RWPE2 (cell line): Measurements from ENCODE around the gene CTNNA2.

Source experiments
- ATAC-seq: fragments of 200-7000 bp; cut with Tn5 transposase; 3 replicates; pipeline ENCODE4 v1.9.1; 2021; ENCODE audit warnings: low read depth
- DNase-seq: peaks from one replicate; pipeline ENCODE4 v3.0.0-alpha.2; 2020; ENCODE audit warnings: low spot score
- H3K27ac ChIP-seq: fragments of 450-650 bp; 2 replicates; pipeline ENCODE4 v1.5.1; 2017; ENCODE audit warnings: mild to moderate bottlenecking; ENCODE audit not compliant: poor library complexity, severe bottlenecking
- H3K27me3 ChIP-seq: fragments of 250-450 bp; sonication (Bioruptor Pico); 2 replicates; pipeline ENCODE4 v1.5.1; 2021; ENCODE audit warnings: mild to moderate bottlenecking, moderate library complexity; ENCODE audit not compliant: insufficient read depth, poor library complexity, severe bottlenecking
- H3K36me3 ChIP-seq: fragments of 250-450 bp; sonication (Bioruptor Pico); 2 replicates; pipeline ENCODE4 v1.5.1; 2020; ENCODE audit warnings: low read depth, mild to moderate bottlenecking, moderate library complexity
- H3K4me1 ChIP-seq: fragments of 250-450 bp; sonication (Bioruptor Pico); 2 replicates; pipeline ENCODE4 v1.5.1; 2021; ENCODE audit warnings: mild to moderate bottlenecking, moderate library complexity; ENCODE audit not compliant: insufficient read depth, poor library complexity, severe bottlenecking
- H3K4me3 ChIP-seq: fragments of 250-450 bp; sonication (Bioruptor Pico); 2 replicates; pipeline ENCODE4 v1.5.1; 2021; ENCODE audit warnings: mild to moderate bottlenecking, moderate library complexity; ENCODE audit not compliant: severe bottlenecking
- H3K9me3 ChIP-seq: fragments of 250-450 bp; sonication (Bioruptor Pico); 2 replicates; pipeline ENCODE4 v1.5.1; 2021; ENCODE audit warnings: mild to moderate bottlenecking, moderate library complexity; ENCODE audit not compliant: severe bottlenecking
- CTCF ChIP-seq: fragments of 450-650 bp; IDR thresholded peaks from one replicate; pipeline ENCODE4 v1.5.1; 2017; ENCODE audit warnings: mild to moderate bottlenecking, moderate library complexity; ENCODE audit not compliant: poor library complexity, severe bottlenecking

CTNNA2 gene

GRCh38 chr2:80338794-80339193, 825.9 kb downstream of the CTNNA2 start:
- Histone ChIP-seq H3K9me3 (no peaks in the 10 kb centered on the region), H3K36me3 (no peaks in the 10 kb centered on the region), H3K4me3 (no peak overlapping the region), H3K4me1 (no peaks in the 10 kb centered on the region), H3K27me3 (peaks cover 3% of the 10 kb centered on the region), H3K27ac (no peak overlapping the region)
- no peak for TF ChIP-seq CTCF
- no peak for ATAC-seq
- DNase-seq = no peak

GRCh38 chr2:80340022-80340421, 827.2 kb downstream of the CTNNA2 start:
- ATAC-seq = no peak

GRCh38 chr2:80348078-80348477, 835.2 kb downstream of the CTNNA2 start:
- Histone ChIP-seq H3K27me3 (peaks cover 6% of the 10 kb centered on the region), H3K36me3 (no peaks in the 10 kb centered on the region), H3K4me1 (no peaks in the 10 kb centered on the region), H3K27ac (no peak overlapping the region), H3K4me3 (no peak overlapping the region), H3K9me3 (no peaks in the 10 kb centered on the region)
- no peak for DNase-seq
- no peak for TF ChIP-seq CTCF
- ATAC-seq = no peak

More at GRCh38 chr2:80340022-80340421, 827.2 kb downstream of the CTNNA2 start:
- H3K27ac ChIP-seq = no peak overlapping the region
- DNase-seq = no peak
- peaks cover 3% of the 10 kb centered on the region for H3K27me3 ChIP-seq
- H3K4me1 ChIP-seq = no peaks in the 10 kb centered on the region
- H3K4me3 ChIP-seq = no peak overlapping the region
- H3K9me3 ChIP-seq = no peaks in the 10 kb centered on the region
- TF ChIP-seq CTCF = no peak
- no peaks in the 10 kb centered on the region for H3K36me3 ChIP-seq

- no peaks in the 10 kb centered on the region for H3K9me3 ChIP-seq
- no peaks in the 10 kb centered on the region for H3K36me3 ChIP-seq
- H3K4me1 ChIP-seq = no peaks in the 10 kb centered on the region
- no peak for DNase-seq
- H3K4me3 ChIP-seq = no peak overlapping the region
- H3K27me3 ChIP-seq = peaks cover 6% of the 10 kb centered on the region
- TF ChIP-seq CTCF = no peak
- ATAC-seq = no peak
- H3K27ac ChIP-seq = no peak overlapping the region
These were observed 836.1 kb downstream of the CTNNA2 start for GRCh38 chr2:80348953-80349352.

- DNase-seq = no peak
These were observed 838.4 kb downstream of the CTNNA2 start for GRCh38 chr2:80351231-80351630.

More at GRCh38 chr2:80351231-80351630, 838.4 kb downstream of the CTNNA2 start:
- H3K4me3 ChIP-seq = no peak overlapping the region
- H3K36me3 ChIP-seq = no peaks in the 10 kb centered on the region
- H3K27ac ChIP-seq = no peak overlapping the region
- ATAC-seq = no peak
- H3K9me3 ChIP-seq = no peaks in the 10 kb centered on the region
- H3K27me3 ChIP-seq = peaks cover 6% of the 10 kb centered on the region
- no peak for TF ChIP-seq CTCF
- no peaks in the 10 kb centered on the region for H3K4me1 ChIP-seq
